ENCODE data around the gene SRPK2. TPM values are rescaled to one million over a fixed set of nuclear protein-coding genes. Genes with fewer than 3 reads are reported as not detected.
"Not testable (repeated sequence)": the region's sequence is repeated elsewhere in the genome, so short reads cannot be mapped to it uniquely, and the experiment has no call there.

SRPK2 gene
- total RNA-seq, 1 experiment from 2014 or later: 40.3 TPM

- no peak for DNase-seq (ENCODE audit: low read depth in 1 of 2, low spot score in 2 of 2)
- no peaks in the 10 kb centered on the region for H3K4me1 ChIP-seq (replicated peaks)
- H3K36me3 ChIP-seq: no peaks in the 10 kb centered on the region
- H3K4me3 ChIP-seq: no peak overlapping the region
- H3K27me3 ChIP-seq (replicated peaks): no peaks in the 10 kb centered on the region
- no peaks in the 10 kb centered on the region for H3K9me3 ChIP-seq (replicated peaks)
- no peak overlapping the region for H3K27ac ChIP-seq
Measured at GRCh38 chr7:105295596-105296352, 92.9 kb downstream of the SRPK2 start.

GRCh38 chr7:105294482-105294881 lies 94.2 kb downstream of the SRPK2 start:
- H3K27ac ChIP-seq; H3K4me1 ChIP-seq (replicated peaks); DNase-seq (ENCODE audit: low read depth in 1 of 2, low spot score in 2 of 2); H3K9me3 ChIP-seq (replicated peaks); H3K4me3 ChIP-seq; H3K36me3 ChIP-seq; H3K27me3 ChIP-seq (replicated peaks): not testable (repeated sequence)

- no peaks in the 10 kb centered on the region for H3K36me3 ChIP-seq
- H3K27ac ChIP-seq: no peak overlapping the region
- no peaks in the 10 kb centered on the region for H3K4me1 ChIP-seq (replicated peaks)
- H3K9me3 ChIP-seq (replicated peaks): no peaks in the 10 kb centered on the region
- H3K4me3 ChIP-seq: no peak overlapping the region
- no peaks in the 10 kb centered on the region for H3K27me3 ChIP-seq (replicated peaks)
- DNase-seq (ENCODE audit: low read depth in 1 of 2, low spot score in 2 of 2): no peak
Measured at GRCh38 chr7:105289704-105290103, 99.0 kb downstream of the SRPK2 start.

- Histone ChIP-seq H3K4me1 (replicated peaks) (no peaks in the 10 kb centered on the region), H3K9me3 (replicated peaks) (no peaks in the 10 kb centered on the region), H3K27ac (no peak overlapping the region), H3K27me3 (replicated peaks) (no peaks in the 10 kb centered on the region), H3K36me3 (no peaks in the 10 kb centered on the region), H3K4me3 (no peak overlapping the region)
- DNase-seq (ENCODE audit: low read depth in 1 of 2, low spot score in 2 of 2): no peak
Measured at GRCh38 chr7:105286441-105286840, 102.3 kb downstream of the SRPK2 start.

GRCh38 chr7:105285118-105285874 lies 103.4 kb downstream of the SRPK2 start:
- Histone ChIP-seq H3K27ac (no peak overlapping the region), H3K36me3 (no peaks in the 10 kb centered on the region), H3K9me3 (replicated peaks) (no peaks in the 10 kb centered on the region), H3K4me3 (no peak overlapping the region), H3K27me3 (replicated peaks) (no peaks in the 10 kb centered on the region), H3K4me1 (replicated peaks) (no peaks in the 10 kb centered on the region)
- no peak for DNase-seq (ENCODE audit: low read depth in 1 of 2, low spot score in 2 of 2)

- no peak overlapping the region for H3K4me3 ChIP-seq
- no peaks in the 10 kb centered on the region for H3K9me3 ChIP-seq (replicated peaks)
- no peak overlapping the region for H3K27ac ChIP-seq
- peaks cover 7% of the 10 kb centered on the region for H3K4me1 ChIP-seq (replicated peaks)
- H3K27me3 ChIP-seq (replicated peaks): no peaks in the 10 kb centered on the region
- no peaks in the 10 kb centered on the region for H3K36me3 ChIP-seq
- no peak for DNase-seq (ENCODE audit: low read depth in 1 of 2, low spot score in 2 of 2)
Measured at GRCh38 chr7:105284014-105284413, 104.7 kb downstream of the SRPK2 start.

GRCh38 chr7:105281966-105282365 lies 106.8 kb downstream of the SRPK2 start:
- Histone ChIP-seq H3K4me3 (no peak overlapping the region), H3K4me1 (replicated peaks) (peaks cover 7% of the 10 kb centered on the region), H3K9me3 (replicated peaks) (no peaks in the 10 kb centered on the region), H3K27me3 (replicated peaks) (no peaks in the 10 kb centered on the region), H3K36me3 (no peaks in the 10 kb centered on the region), H3K27ac (no peak overlapping the region)
- DNase-seq (ENCODE audit: low read depth in 1 of 2, low spot score in 2 of 2): no peak

GRCh38 chr7:105279688-105280007 lies 109.1 kb downstream of the SRPK2 start:
- DNase-seq (ENCODE audit: low read depth in 1 of 2, low spot score in 2 of 2): no peak
- no peak overlapping the region for H3K27ac ChIP-seq
- H3K36me3 ChIP-seq: no peaks in the 10 kb centered on the region
- no peaks in the 10 kb centered on the region for H3K27me3 ChIP-seq (replicated peaks)
- H3K4me3 ChIP-seq: no peak overlapping the region
- H3K4me1 ChIP-seq (replicated peaks): peaks cover 7% of the 10 kb centered on the region
- H3K9me3 ChIP-seq (replicated peaks): no peaks in the 10 kb centered on the region

GRCh38 chr7:105278973-105279687 lies 109.6 kb downstream of the SRPK2 start:
- Histone ChIP-seq H3K36me3 (no peaks in the 10 kb centered on the region), H3K27ac (no peak overlapping the region), H3K27me3 (replicated peaks) (no peaks in the 10 kb centered on the region), H3K4me1 (replicated peaks) (peaks cover 7% of the 10 kb centered on the region), H3K9me3 (replicated peaks) (no peaks in the 10 kb centered on the region), H3K4me3 (no peak overlapping the region)
- peak in 1 of 2 experiments; percentile 34 for DNase-seq (ENCODE audit: low read depth in 1 of 2, low spot score in 2 of 2)

GRCh38 chr7:105278565-105278964 lies 110.2 kb downstream of the SRPK2 start:
- Histone ChIP-seq H3K27me3 (replicated peaks) (no peaks in the 10 kb centered on the region), H3K4me1 (replicated peaks) (peaks cover 7% of the 10 kb centered on the region)
- DNase-seq (ENCODE audit: low read depth in 1 of 2, low spot score in 2 of 2): no peak

GRCh38 chr7:105277341-105277740 lies 111.4 kb downstream of the SRPK2 start:
- Histone ChIP-seq H3K4me3 (no peak overlapping the region), H3K27me3 (replicated peaks) (no peaks in the 10 kb centered on the region), H3K36me3 (no peaks in the 10 kb centered on the region), H3K27ac (no peak overlapping the region), H3K9me3 (replicated peaks) (no peaks in the 10 kb centered on the region), H3K4me1 (replicated peaks) (peaks cover 7% of the 10 kb centered on the region)
- no peak for DNase-seq (ENCODE audit: low read depth in 1 of 2, low spot score in 2 of 2)

More at GRCh38 chr7:105278565-105278964, 110.2 kb downstream of the SRPK2 start:
- H3K4me3 ChIP-seq: no peak overlapping the region
- no peaks in the 10 kb centered on the region for H3K36me3 ChIP-seq
- H3K27ac ChIP-seq: no peak overlapping the region
- no peaks in the 10 kb centered on the region for H3K9me3 ChIP-seq (replicated peaks)

GRCh38 chr7:105270117-105270516 lies 118.6 kb downstream of the SRPK2 start:
- H3K4me3 ChIP-seq: no peak overlapping the region
- no peaks in the 10 kb centered on the region for H3K36me3 ChIP-seq
- H3K27ac ChIP-seq: no peak overlapping the region
- H3K27me3 ChIP-seq (replicated peaks): no peaks in the 10 kb centered on the region
- no peak for DNase-seq (ENCODE audit: low read depth in 1 of 2, low spot score in 2 of 2)
- peaks cover 26% of the 10 kb centered on the region for H3K4me1 ChIP-seq (replicated peaks)
- H3K9me3 ChIP-seq (replicated peaks): no peaks in the 10 kb centered on the region

GRCh38 chr7:105269397-105269796 lies 119.3 kb downstream of the SRPK2 start:
- no peak for DNase-seq (ENCODE audit: low read depth in 1 of 2, low spot score in 2 of 2)
- Histone ChIP-seq H3K27me3 (replicated peaks) (no peaks in the 10 kb centered on the region), H3K9me3 (replicated peaks) (no peaks in the 10 kb centered on the region), H3K27ac (peak overlapping the region; percentile 39), H3K4me1 (replicated peaks) (peaks cover 26% of the 10 kb centered on the region), H3K36me3 (no peaks in the 10 kb centered on the region), H3K4me3 (no peak overlapping the region)

All from SJSA1 (cell line).